Stimulated activated CD4-positive, alpha-beta T cell treated with anti-CD3 and anti-CD28 coated beads, TNF-alpha, amount 100 ng/mL, for 1 hour (primary cell): ENCODE measurements around the gene PLXNB1.
A peak's percentile ranks its signal among the peaks of the same experiment; 100 is the strongest.
"Not testable (repeated sequence)": the region's sequence is repeated elsewhere in the genome, so short reads cannot be mapped to it uniquely, and the experiment has no call there.

Experiments
- DNase-seq, 3 donors: peaks; one replicate each; pipeline ENCODE4 v3.0.0-alpha.2; 2020; ENCODE audit warnings: low read depth in 3 of 3, low spot score in 1 of 3

The PLXNB1 gene

GRCh38 chr3:48465531-48466378, 35.9 kb upstream of the PLXNB1 start:
- DNase-seq: peak; percentile 44 to 68 (median 61)

- no peak for DNase-seq
Measured at GRCh38 chr3:48465237-48465530, 35.3 kb upstream of the PLXNB1 start.

- DNase-seq: no peak
Measured at GRCh38 chr3:48464713-48465221, 34.9 kb upstream of the PLXNB1 start.

GRCh38 chr3:48463703-48464102, 33.8 kb upstream of the PLXNB1 start:
- DNase-seq: no peak

GRCh38 chr3:48461767-48462166, 31.9 kb upstream of the PLXNB1 start:
- DNase-seq: not testable (repeated sequence)

GRCh38 chr3:48460517-48460902, 30.6 kb upstream of the PLXNB1 start:
- no peak for DNase-seq

- no peak for DNase-seq
Measured at GRCh38 chr3:48459773-48460516, 30.1 kb upstream of the PLXNB1 start.

- DNase-seq: no peak
Measured at GRCh38 chr3:48459331-48459730, 29.4 kb upstream of the PLXNB1 start.

- DNase-seq: no peak
Measured at GRCh38 chr3:48456456-48456855, 26.6 kb upstream of the PLXNB1 start.

GRCh38 chr3:48451270-48451669, 21.4 kb upstream of the PLXNB1 start:
- DNase-seq: no peak

GRCh38 chr3:48446425-48447193, 16.7 kb upstream of the PLXNB1 start, which contains the start of gene ATRIP:
ATRIP (plus strand) TSS chr3:48446737; CDS start chr3:48446846, 109 bp downstream.
- peak; percentile 54 to 80 (median 73) for DNase-seq

- DNase-seq: no peak
Measured at GRCh38 chr3:48446043-48446424, 16.1 kb upstream of the PLXNB1 start.

- DNase-seq: no peak
Measured at GRCh38 chr3:48445277-48445882, 15.5 kb upstream of the PLXNB1 start.

GRCh38 chr3:48441940-48442339, 12.1 kb upstream of the PLXNB1 start:
- no peak for DNase-seq

GRCh38 chr3:48440590-48440958, 10.7 kb upstream of the PLXNB1 start:
- no peak for DNase-seq

GRCh38 chr3:48439820-48440589, 10.1 kb upstream of the PLXNB1 start, which contains the start of the genes CCDC51 and TMA7:
CCDC51 (minus strand) TSS chr3:48440119; CDS start chr3:48435128, 4,991 bp downstream.
TMA7 (plus strand) TSS chr3:48440257; CDS start chr3:48440297, 40 bp downstream.
- peak; percentile 94 to 96 (median 95) for DNase-seq

GRCh38 chr3:48437812-48438211, 7.9 kb upstream of the PLXNB1 start:
- DNase-seq: no peak

- no peak for DNase-seq
Measured at GRCh38 chr3:48436855-48437254, 7.0 kb upstream of the PLXNB1 start.

- no peak for DNase-seq
Measured at GRCh38 chr3:48436477-48436787, 6.5 kb upstream of the PLXNB1 start.

GRCh38 chr3:48435774-48436476, 6.0 kb upstream of the PLXNB1 start:
- DNase-seq: peak; percentile 60 to 74 (median 71)
